ENCODE data around the gene CLEC4G.

The CLEC4G gene

DNA sequence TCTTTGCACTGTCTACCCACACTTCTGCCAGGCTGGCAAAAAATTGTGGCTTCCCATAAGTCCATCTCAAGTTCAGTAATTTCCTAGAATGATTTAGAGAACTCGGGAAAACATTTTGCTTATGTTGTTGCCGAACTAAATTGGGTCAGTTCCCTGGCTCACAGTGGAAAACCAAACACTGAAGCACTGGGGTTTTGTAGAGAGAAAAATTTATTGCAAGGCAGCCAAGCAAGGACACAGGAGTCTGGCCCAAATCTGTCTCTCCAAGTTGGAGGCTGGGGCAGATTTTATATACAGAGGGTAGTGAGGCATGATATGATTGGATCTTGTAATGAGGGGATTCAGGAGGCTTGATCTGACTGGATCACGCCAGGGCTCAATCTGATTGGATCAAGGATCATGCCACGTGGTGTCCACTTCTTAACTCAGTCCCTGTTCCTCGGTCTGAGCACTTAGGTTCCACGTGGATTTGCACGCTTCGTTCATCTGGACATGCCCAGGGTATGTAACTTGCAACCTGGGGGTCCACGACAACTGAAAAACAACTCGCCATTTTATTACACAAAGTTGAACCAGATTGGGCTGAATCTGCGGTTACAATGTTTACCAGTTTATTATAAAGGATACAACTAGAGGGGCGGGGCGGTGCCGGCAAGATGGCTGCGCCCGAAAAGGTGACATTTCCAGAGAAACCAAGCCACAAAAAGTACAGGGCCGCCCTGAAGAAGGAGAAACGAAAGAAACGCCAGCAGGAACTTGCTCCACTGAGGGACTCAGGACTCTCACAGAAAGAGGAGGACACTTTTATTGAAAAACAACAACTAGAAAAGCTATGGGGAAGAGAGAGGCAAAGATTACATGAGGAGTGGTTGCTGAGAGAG lies 8.1 kb upstream of the CLEC4G start:
- TF ChIP-seq POLR2A (IDR thresholded peaks at IDR 0.05; ENCODE audit: low read depth, low read length): no peak
- FAIRE-seq: no peak
- no peak for DNase-seq (ENCODE audit: insufficient read length, low spot score)

DNA sequence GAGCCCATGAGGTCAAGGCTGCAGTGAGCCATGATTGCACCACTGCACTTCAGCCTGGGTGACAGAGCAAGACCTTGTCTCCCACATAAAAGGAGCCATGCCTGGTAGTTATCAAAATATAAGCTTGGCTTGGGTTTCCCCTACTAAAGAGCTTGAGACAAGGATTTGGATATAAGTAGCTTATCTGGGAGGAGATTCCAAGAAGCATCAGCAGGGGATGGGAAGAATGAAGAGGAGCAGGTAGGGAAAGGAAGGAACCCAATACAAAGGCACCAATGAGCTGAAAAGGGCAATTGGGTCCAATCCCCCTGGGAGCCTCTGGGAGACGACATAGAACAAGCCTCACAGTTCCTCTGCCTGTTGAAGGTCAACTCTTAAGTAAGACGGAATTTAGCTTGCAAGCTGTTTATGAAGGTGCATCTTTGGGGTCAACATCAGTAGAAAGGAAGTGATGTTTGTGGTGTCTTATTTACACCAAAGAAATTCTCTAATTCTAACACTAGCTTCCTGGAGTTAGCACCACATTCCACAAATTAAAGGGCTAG lies 7.4 kb upstream of the CLEC4G start:
- FAIRE-seq (no peak), DNase-seq (ENCODE audit: insufficient read length, low spot score) (no peak)
- TF ChIP-seq POLR2A (IDR thresholded peaks at IDR 0.05; ENCODE audit: low read depth, low read length): no peak

DNA sequence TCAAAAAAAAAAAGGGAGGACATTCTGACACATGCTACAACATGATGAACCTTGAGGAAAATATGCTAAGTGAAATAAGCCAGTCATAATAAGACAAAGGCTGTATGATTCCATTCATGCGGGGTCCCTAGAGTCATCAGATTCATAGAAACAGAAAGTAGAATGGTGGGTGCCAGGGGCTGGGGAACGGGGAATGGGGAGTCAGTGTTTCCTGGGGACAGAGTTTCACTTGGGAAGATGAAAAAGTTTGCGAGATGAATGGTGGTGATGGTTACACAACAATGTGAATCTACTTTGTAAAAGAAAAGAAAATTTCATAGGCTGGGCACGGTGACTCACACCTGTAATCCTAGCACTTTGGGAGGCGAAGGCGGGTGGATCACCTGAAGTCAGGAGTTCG lies 6.1 kb upstream of the CLEC4G start:
- TF ChIP-seq POLR2A (IDR thresholded peaks at IDR 0.05; ENCODE audit: low read depth, low read length): no peak
- no peak for DNase-seq (ENCODE audit: insufficient read length, low spot score)
- FAIRE-seq: no peak

- no peak for TF ChIP-seq POLR2A (IDR thresholded peaks at IDR 0.05; ENCODE audit: low read depth, low read length)
- FAIRE-seq: no peak
- DNase-seq (ENCODE audit: insufficient read length, low spot score): no peak
Measured at GRCh38 chr19:7737215-7737614, 5.3 kb upstream of the CLEC4G start.

GRCh38 chr19:7736148-7736547 lies 4.2 kb upstream of the CLEC4G start:
- no peak for FAIRE-seq
- DNase-seq (ENCODE audit: insufficient read length, low spot score): no peak
- no peak for TF ChIP-seq POLR2A (IDR thresholded peaks at IDR 0.05; ENCODE audit: low read depth, low read length)

- DNase-seq (ENCODE audit: insufficient read length, low spot score): no peak
- no peak for FAIRE-seq
- TF ChIP-seq POLR2A (IDR thresholded peaks at IDR 0.05; ENCODE audit: low read depth, low read length): no peak
Measured at GRCh38 chr19:7734220-7735203, 2.6 kb upstream of the CLEC4G start.

- TF ChIP-seq POLR2A (IDR thresholded peaks at IDR 0.05; ENCODE audit: low read depth, low read length): no peak
- FAIRE-seq: no peak
- no peak for DNase-seq (ENCODE audit: insufficient read length, low spot score)
Measured at GRCh38 chr19:7733376-7733775, 1.5 kb upstream of the CLEC4G start.

DNA sequence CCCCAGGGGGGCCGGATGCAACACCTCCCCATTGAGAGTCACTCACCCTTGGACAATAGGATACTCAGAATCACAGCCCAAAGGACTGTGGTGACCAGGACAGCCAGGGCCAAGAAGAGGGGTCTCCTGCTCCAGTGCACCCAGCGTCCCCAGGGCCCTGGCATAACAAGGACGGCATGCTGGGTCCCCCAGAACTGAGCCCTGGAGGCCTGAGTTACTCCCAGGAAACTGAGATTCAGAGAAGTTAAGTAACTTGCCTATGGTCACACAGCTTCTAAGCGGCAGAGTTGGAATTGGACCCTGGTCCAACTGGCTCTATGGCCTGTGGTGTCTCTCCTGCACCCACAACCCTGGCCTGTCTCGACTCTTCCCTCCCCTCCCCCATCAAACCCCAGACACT lies 295 bp downstream of the CLEC4G start:
- DNase-seq (ENCODE audit: insufficient read length, low spot score): no peak
- TF ChIP-seq POLR2A (IDR thresholded peaks at IDR 0.05; ENCODE audit: low read depth, low read length): no peak
- no peak for FAIRE-seq

DNA sequence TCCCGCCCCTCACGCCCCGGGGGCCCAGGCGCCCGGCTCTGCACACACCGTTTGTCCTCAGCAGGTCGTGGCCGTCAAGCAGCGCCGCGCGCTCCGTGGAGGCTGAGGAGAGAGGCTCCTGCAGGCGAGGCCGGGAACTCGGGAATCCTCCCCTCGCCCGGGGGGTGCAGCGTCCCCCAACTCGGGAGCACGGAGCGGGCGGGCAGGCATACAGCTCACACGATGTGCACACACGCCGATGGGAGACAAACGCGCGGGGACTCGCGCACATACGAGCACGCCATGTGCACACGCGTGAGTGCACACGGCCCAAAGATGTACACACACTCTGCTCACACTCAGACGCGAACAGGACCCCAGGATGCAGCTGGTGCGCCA lies 703 bp downstream of the CLEC4G start:
- FAIRE-seq (no peak), DNase-seq (ENCODE audit: insufficient read length, low spot score) (no peak)
- TF ChIP-seq POLR2A (IDR thresholded peaks at IDR 0.05; ENCODE audit: low read depth, low read length): no peak

- no peak for DNase-seq (ENCODE audit: insufficient read length, low spot score)
- no peak for TF ChIP-seq POLR2A (IDR thresholded peaks at IDR 0.05; ENCODE audit: low read depth, low read length)
- FAIRE-seq: no peak
Measured at GRCh38 chr19:7730286-7731217, 1.4 kb downstream of the CLEC4G start.

DNA sequence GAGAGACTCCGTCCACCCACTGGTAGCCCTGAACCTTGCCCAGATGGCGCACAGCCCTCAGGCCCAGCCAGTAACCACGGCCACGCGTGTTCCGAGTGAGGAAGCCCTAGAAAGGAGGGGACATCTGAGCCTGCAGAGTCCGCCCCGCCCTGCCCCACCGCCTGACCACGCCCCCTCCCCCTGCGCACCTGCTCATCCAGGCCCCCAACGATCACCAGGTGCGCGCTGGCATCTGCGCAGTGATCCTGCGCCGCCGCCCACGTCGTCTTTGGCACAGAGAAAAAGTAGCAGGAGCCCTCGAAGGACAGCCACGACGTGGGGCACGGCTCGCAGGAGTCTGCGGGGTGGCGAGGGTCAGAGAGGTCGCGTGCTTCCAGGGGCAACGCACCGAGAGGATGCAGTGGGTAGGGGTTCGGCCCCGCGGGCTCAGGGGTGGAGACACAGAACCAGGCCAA lies 2.1 kb downstream of the CLEC4G start:
- DNase-seq (ENCODE audit: insufficient read length, low spot score) (no peak), FAIRE-seq (no peak)
- no peak for TF ChIP-seq POLR2A (IDR thresholded peaks at IDR 0.05; ENCODE audit: low read depth, low read length)

GRCh38 chr19:7729211-7729610 lies 2.7 kb downstream of the CLEC4G start:
- no peak for DNase-seq (ENCODE audit: insufficient read length, low spot score)
- FAIRE-seq: no peak
- no peak for TF ChIP-seq POLR2A (IDR thresholded peaks at IDR 0.05; ENCODE audit: low read depth, low read length)

DNA sequence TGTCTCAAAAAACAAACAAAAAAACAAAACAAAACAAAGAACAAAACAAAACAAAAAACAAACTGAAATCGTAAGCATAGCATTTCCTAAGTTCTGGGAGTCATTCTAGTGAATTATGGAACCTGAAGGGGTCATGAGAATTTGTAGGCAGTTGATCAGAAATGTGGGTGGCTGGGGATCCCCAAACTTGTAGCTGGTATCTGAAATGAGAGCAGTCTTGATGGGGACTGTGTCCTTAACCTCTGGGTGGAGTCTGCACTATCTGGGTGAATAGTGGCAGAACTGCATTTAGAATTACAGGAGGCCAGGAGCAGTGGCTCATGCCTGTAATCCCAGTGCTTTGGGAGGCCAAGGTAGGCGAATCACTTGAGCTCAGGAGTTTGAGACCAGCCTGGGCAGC lies 6.1 kb downstream of the CLEC4G start:
- DNase-seq (ENCODE audit: insufficient read length, low spot score) (no peak), FAIRE-seq (no peak)
- no peak for TF ChIP-seq POLR2A (IDR thresholded peaks at IDR 0.05; ENCODE audit: low read depth, low read length)

All from H54 (cell line).